NCI-H226 (cell line): Measurements from ENCODE around the gene GRM7.
"Not testable (repeated sequence)": the region's sequence is repeated elsewhere in the genome, so short reads cannot be mapped to it uniquely, and the experiment has no call there.

Experiments
- DNase-seq: peaks from one replicate; pipeline ENCODE4 v3.0.0-alpha.2; 2015

GRM7 gene

GRCh38 chr3:6860954-6861624 lies at the start of gene GRM7:
GRM7 (plus strand) TSS chr3:6861115.
- DNase-seq, result no peak

DNA sequence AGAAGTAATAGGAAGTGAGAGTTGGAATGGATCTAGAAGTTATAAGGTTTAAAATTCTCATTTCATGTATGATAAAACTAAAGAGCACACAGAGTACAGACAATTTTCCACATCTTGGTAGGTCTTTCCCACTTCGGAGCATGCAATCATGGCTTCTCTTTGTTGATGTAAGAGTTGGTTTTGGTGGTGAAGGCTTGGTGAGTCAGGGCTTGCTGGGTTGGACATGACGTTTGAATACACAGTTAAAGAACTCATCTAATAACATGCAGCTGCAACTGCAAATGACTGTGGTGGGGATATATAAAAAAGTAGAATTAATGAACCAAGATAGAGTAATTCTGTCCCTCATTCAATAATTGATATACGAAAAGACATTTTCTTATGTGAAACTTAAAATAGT lies 39.5 kb upstream of the GRM7 start:
- no peak for DNase-seq

GRCh38 chr3:6825524-6825923 lies 35.4 kb upstream of the GRM7 start:
- DNase-seq, result no peak

- no peak for DNase-seq
These were observed 33.5 kb upstream of the GRM7 start for GRCh38 chr3:6827453-6827852.

- DNase-seq, result no peak
These were observed 16.2 kb upstream of the GRM7 start for GRCh38 chr3:6844723-6845122.

DNA sequence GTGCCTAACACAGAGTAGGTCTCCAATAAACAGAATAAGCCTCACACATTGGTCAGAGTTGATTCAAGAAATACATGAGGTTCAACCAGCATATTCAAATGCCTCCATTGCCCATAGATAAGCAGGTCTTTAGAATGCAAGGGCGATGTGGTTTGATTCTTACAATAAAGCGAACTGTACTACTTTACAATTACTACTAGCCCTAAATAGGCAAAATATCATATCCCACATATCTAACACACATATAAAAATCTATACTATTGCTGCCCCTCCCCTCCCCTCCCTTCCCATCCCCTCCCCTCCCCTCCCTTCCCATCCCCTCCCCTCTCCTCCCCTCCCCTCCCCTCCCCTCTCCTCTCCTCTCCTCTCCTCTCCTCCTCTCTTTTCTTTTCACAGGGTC lies 6.7 kb upstream of the GRM7 start:
- no peak for DNase-seq

DNA sequence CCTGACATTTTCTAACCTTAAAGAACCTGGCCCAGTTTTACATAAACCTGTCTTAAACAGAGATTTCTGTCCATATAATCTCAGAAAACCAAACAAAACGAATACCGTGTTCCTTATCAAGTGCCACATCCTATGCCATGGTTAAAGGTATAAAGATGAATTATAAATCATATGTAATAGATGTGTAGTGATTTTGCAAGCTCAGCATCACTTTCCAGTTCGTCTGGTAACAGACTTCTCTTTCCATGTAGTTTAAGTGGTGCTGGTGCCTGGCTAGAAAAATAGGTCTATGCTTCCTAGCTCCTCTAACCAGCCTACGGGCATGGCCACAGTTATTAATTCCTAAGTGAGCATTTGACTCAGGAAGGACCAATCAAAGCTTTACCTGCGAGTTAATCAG lies 3.4 kb upstream of the GRM7 start:
- no peak for DNase-seq

DNA sequence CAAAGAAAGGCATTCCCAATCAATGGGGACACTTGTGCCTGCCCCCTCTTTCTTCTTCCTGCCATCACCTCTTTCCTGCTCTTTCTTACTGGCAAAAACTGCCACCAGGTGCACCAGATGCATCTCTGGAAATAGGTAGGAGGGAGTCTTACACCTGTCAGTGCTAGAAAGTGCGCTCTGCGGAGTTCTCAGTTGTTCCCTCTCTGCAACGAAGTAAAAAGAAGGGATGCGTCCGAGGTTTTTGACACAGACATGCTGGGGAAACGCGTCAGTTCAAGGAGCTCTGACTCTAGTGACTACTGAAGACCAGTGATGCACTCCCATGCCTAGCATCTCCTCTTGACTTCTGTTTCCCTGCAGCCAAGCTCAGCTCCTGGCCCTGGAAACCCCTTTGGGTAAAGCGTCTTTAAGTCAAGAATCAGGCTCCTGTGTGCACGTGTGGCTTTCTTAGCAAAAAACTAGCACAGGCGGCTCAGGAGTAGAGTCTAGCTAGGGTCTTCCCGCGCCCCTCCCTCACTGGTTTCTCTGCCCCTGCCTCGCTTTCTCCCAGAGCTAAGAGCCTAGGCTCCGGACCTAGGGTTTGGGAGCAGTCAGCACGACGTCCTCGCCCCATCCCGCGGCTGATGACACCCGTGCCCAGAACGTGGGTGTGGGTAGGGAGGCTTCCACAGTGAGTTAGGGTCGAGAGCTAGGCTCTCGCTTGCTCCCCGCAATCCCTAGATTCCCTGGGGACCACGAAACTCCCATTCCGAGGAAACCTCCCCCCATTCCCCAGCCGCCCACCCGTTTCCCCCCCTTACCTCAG lies 564 bp upstream of the GRM7 start:
- DNase-seq, result no peak

DNA sequence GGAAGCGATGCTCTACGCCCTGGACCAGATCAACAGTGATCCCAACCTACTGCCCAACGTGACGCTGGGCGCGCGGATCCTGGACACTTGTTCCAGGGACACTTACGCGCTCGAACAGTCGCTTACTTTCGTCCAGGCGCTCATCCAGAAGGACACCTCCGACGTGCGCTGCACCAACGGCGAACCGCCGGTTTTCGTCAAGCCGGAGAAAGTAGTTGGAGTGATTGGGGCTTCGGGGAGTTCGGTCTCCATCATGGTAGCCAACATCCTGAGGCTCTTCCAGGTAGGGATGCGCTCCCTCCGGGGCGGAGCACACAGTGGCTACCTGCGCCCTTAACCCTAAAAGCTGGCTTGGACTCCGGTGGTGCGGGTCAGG lies 698 bp downstream of the GRM7 start:
- DNase-seq, result no peak

DNA sequence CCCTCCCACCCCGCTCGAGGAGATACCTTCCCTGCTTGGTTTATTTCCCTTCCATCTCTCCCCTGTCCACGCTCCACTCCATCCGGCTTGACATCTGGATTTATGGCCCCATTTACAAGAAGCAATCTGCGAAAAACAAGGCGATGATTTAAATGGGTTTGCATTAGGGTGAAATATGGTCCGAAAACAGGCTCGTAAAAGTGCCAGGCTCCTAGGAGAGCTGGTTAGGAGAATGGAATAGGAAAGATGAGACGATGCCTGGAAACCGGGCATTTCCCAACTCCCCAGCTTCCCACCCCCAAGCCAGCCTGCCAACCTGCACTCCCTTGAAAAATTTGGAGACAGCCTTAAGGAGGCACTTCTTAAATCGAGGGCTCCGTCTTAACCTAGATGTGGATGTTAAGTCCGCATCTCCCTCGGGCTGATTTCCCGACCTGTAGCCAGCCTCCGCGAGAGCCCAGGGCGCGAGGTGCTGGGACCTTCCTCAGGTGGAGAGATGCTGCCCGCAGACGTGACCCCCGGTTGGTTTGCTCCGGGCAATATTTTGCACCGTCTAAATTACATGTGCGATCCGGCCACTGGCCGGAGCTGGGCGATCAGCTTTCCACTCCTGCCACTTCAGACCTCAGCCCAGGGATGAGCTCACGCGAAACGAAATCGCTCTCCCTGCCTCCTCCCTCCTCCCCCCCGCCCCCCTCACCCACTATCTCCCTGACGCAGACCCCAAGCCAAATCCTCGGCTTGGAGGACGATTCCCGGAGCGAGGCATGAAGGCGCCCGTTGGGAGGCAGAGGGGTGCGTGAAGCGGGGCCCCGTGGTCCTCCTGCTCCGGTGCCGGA lies 1.3 kb downstream of the GRM7 start:
- DNase-seq, result no peak

DNA sequence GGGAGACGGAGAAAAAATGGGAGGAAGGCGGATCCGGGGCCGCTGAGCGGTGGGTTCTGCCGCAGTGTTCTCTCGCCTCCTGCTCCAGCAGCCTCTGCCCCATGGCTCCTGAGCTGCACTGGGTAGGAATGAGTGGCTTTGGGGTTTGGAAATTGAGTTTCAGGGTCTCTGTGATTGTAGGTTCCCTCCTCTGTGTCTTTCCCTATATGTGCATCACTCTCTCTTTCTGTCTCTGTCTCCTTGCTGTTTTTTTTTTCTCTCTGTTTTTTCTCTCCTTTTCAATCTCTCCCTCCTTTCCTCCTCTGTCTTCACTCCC lies 1.9 kb downstream of the GRM7 start:
- no peak for DNase-seq

GRCh38 chr3:6867269-6867668 lies 6.4 kb downstream of the GRM7 start:
- no peak for DNase-seq

- DNase-seq, result no peak
These were observed 17.8 kb downstream of the GRM7 start for GRCh38 chr3:6878731-6879130.

DNA sequence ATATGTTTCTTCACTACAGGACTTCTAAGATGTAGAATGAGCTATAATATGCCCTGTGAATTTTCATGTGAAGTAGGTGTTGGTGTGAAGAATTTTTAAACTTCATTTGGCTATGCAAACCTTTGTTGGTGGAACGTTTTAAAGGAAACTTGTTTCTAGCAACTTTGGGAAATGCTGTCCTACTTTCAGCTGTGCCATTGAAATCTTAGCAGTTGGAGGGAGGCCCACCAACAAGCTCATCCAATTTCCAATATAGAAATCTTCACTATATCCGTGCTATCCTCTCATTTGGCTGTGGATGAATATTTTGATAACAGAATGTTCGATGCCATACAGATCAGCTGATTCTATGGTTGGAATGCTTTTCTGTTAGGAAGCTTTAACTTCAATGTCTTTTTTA lies 51.3 kb downstream of the GRM7 start:
- DNase-seq, result no peak

- DNase-seq, result no peak
These were observed 55.0 kb downstream of the GRM7 start for GRCh38 chr3:6915898-6916297.

- no peak for DNase-seq
These were observed 60.2 kb downstream of the GRM7 start for GRCh38 chr3:6921066-6921465.

DNA sequence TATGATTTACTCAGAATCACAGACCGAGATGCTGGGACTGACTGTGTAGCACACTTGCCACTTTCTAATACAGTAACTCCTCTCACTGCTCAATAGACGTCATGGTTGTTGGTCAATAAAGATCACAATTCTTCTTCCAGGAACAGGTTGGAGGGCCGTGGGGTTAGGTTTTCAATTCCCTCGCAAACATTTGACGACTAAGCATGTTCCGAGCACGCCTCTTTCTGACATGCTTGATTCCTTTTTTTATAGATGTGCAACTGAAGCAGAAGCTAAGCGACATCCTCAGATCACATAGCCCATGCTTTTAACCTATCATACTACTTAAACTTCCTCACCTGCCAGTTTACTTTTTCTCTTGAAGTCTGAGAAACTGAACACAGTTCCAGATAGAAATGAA lies 61.0 kb downstream of the GRM7 start:
- DNase-seq, result no peak

- no peak for DNase-seq
These were observed 67.1 kb downstream of the GRM7 start for GRCh38 chr3:6928064-6928463.

GRCh38 chr3:6929918-6930317 lies 69.0 kb downstream of the GRM7 start:
- DNase-seq, result no peak

DNA sequence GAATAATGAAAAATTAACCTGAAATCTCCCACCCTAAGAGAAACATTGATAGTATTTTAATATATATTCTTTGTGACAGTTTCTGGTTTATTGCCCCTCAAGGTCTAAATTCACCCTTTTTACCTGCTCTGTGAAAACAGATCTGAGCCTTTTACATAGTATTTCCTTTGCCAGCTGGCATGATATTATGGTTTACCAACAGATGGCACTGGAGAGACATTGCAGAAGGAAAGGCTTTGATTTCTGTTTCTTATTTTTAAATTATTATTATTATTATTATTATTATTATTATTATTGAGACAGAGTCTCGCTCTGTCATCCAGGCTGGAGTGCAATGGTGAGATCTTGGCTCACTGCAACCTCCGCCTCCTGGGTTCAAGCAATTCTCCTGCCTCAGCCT lies 74.5 kb downstream of the GRM7 start:
- not testable (repeated sequence) for DNase-seq

GRCh38 chr3:6935970-6936369 lies 75.1 kb downstream of the GRM7 start:
- no peak for DNase-seq

DNA sequence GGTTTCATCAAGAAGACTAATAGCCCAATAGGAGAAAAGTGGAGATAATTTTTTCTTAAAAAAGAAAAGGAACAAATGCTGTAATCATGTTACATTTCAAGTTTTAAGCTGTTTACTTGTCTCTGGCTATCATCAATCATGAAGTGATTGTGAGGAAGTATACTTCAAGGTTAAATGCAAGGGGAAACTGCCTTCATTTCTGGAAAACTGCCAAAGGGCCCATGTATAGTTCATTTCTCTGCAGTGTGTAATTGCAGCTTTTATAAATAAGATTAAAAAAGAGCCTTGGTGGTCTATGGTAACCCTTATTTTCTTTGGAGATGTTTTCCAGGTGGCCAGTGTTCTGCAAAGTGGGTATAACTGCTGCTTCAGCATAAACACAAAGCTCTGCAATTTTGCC lies 101.9 kb downstream of the GRM7 start:
- DNase-seq, result no peak

DNA sequence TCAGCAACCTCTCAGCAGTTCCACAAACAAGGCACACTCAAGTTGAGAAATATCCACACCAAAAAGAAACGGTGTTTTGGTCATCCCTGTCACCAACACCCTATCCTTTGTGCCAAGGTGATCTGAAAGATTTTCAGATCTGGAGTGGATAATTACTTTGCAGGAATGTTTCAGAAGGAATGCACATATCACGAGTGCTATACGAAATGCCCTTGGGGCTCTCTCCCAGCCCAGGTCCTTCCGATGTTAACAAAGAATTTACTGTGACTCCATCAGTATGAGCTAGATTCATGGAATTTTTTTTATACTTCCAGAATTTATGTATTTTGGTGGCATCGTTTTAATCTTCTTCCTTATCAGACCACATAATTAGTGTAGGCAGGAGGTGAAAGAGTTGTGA lies 105.0 kb downstream of the GRM7 start:
- no peak for DNase-seq

- DNase-seq, result no peak
These were observed 111.0 kb downstream of the GRM7 start for GRCh38 chr3:6971933-6972332.
